GM12878 (cell line): ENCODE measurements around the gene KIF12. TPM values are rescaled to one million over a fixed set of nuclear protein-coding genes. Genes with fewer than 3 reads are reported as not detected.

Experiments
- ATAC-seq: fragments of 200-7000 bp; cut with Tn5 transposase; 3 replicates; pipeline ENCODE4 v1.9.1; 2020; ENCODE audit warnings: mild to moderate bottlenecking, moderate library complexity
- BruUV-seq: library from RNA; stranded (reverse); fragments of 400-500 nt; replicated peaks from 2 replicates; lab custom pipeline; 2021; lab: Mats Ljungman, UMichigan
- CTCF ChIA-PET: fragments of 300-600 bp; sonication (Branson Sonifier 250); formaldehyde crosslinking; extraction: SDS; loops from one replicate; lab custom pipeline; 2021; ENCODE audit warnings: inconsistent platforms; lab: Yijun Ruan, JAX
- POLR2A ChIA-PET: fragments of 350-600 bp; formaldehyde crosslinking; extraction: SDS; loops from one replicate; lab custom pipeline; 2021; ENCODE audit warnings: inconsistent platforms; lab: Charles Lee
- RAD21 ChIA-PET: fragments of 300-600 bp; sonication (Branson Sonifier 250); formaldehyde crosslinking; loops from one replicate; lab custom pipeline; 2023; ENCODE audit warnings: antibody characterized with exemption; ENCODE audit not compliant: unreplicated experiment; lab: Charles Lee
- SMC1A ChIA-PET: fragments of 300-600 bp; sonication (Branson Sonifier 250); formaldehyde crosslinking; loops from one replicate; lab custom pipeline; 2023; ENCODE audit not compliant: unreplicated experiment, uncharacterized antibody; lab: Charles Lee
- DNase-seq: peaks from one replicate; pipeline ENCODE4 v3.0.0-alpha.2; 2011; ENCODE audit warnings: low read depth, low spot score
- FAIRE-seq: peaks from 3 replicates; lab custom pipeline; 2011; peaks lifted over from hg19 to GRCh38; lab: Jason Lieb, UNC
- H2AFZ ChIP-seq: 2 replicates; pipeline ENCODE4 v1.6.0; 2011; ENCODE audit warnings: low read depth, low read length, control low read depth; ENCODE audit not compliant: control insufficient read depth
- H3K27ac ChIP-seq: 2 replicates; pipeline ENCODE4 v1.5.1; 2011; ENCODE audit warnings: control low read depth; ENCODE audit not compliant: control insufficient read depth, insufficient read depth
- H3K27me3 ChIP-seq, 2 experiments: replicated peaks in 1 of 2; 2 replicates each; pipeline versions ENCODE4 v1.6.0 to v1.6.1; 2011; ENCODE audit warnings: low read length in 1 of 2; ENCODE audit not compliant: control insufficient read depth in 2 of 2, insufficient read depth in 2 of 2
- H3K36me3 ChIP-seq, 2 experiments: 2 replicates each; pipeline ENCODE4 v1.5.1; 2011; ENCODE audit warnings: low read length in 1 of 2; ENCODE audit not compliant: control insufficient read depth in 2 of 2, insufficient read depth in 2 of 2
- H3K4me1 ChIP-seq: 2 replicates; pipeline ENCODE4 v1.6.1; 2011; ENCODE audit warnings: mild to moderate bottlenecking, low read length, moderate library complexity, mixed read lengths; ENCODE audit not compliant: control insufficient read depth, insufficient read depth
- H3K4me2 ChIP-seq: 2 replicates; pipeline ENCODE4 v1.6.0; 2011; ENCODE audit warnings: control low read depth; ENCODE audit not compliant: control insufficient read depth, insufficient read depth
- H3K4me3 ChIP-seq: fragments of 200-600 bp; sonication (generic); 2 replicates; pipeline ENCODE4 v1.5.1; 2016
- H3K79me2 ChIP-seq: 2 replicates; pipeline ENCODE4 v1.6.0; 2011; ENCODE audit warnings: low read length; ENCODE audit not compliant: control insufficient read depth, insufficient read depth
- H3K9ac ChIP-seq: 2 replicates; pipeline ENCODE4 v1.8.0; 2011; ENCODE audit warnings: low read length, control low read depth, mixed read lengths; ENCODE audit not compliant: control insufficient read depth, insufficient read depth
- H3K9me3 ChIP-seq: replicated peaks from 3 replicates; pipeline ENCODE4 v1.5.1; 2011; ENCODE audit warnings: mild to moderate bottlenecking, low read length; ENCODE audit not compliant: control insufficient read depth, insufficient read depth
- H4K20me1 ChIP-seq: 2 replicates; pipeline ENCODE4 v1.6.0; 2011; ENCODE audit not compliant: control insufficient read depth, insufficient read depth
- ETV6 ChIP-seq, 2 experiments: fragments of 450-650 bp in 1 of 2; IDR thresholded peaks in 1 of 2; conservative IDR thresholded peaks in 1 of 2; 2 replicates each; pipeline ENCODE4 v1.6.1; 2014; ENCODE audit warnings: antibody characterized with exemption in 1 of 2, borderline replicate concordance in 1 of 2, low read depth in 1 of 2, mild to moderate bottlenecking in 1 of 2, moderate library complexity in 1 of 2
- IRF4 ChIP-seq: IDR thresholded peaks from 2 replicates; pipeline ENCODE4 v1.6.1; 2011; ENCODE audit warnings: low read depth, low read length
- MEF2B ChIP-seq: fragments of 450-650 bp; IDR thresholded peaks from 2 replicates; pipeline ENCODE4 v1.6.1; 2018; ENCODE audit warnings: mild to moderate bottlenecking, moderate library complexity; ENCODE audit not compliant: partially characterized antibody, poor library complexity, severe bottlenecking
- NFYA ChIP-seq: IDR thresholded peaks from 2 replicates; pipeline ENCODE4 v1.6.1; 2011; ENCODE audit warnings: low read depth, mild to moderate bottlenecking, low read length, improper control_type of control experiment, borderline replicate concordance
- RAD51 ChIP-seq: fragments of 450-650 bp; IDR thresholded peaks from 2 replicates; pipeline ENCODE4 v1.6.1; 2016; ENCODE audit warnings: moderate library complexity, mild to moderate bottlenecking, inconsistent platforms
- STAT1 ChIP-seq: fragments of 450-650 bp; conservative IDR thresholded peaks from 2 replicates; pipeline ENCODE4 v1.6.1; 2014; ENCODE audit warnings: antibody characterized with exemption, mild to moderate bottlenecking
- TARDBP ChIP-seq: IDR thresholded peaks from 2 replicates; pipeline ENCODE4 v1.6.1; 2016; ENCODE audit warnings: borderline replicate concordance
- ZBTB11 ChIP-seq: fragments of 450-650 bp; formaldehyde crosslinking; IDR thresholded peaks from 2 replicates; pipeline ENCODE4 v1.5.0; 2022; ENCODE audit warnings: mild to moderate bottlenecking, missing genetic modification characterization
- ZNF384 ChIP-seq: IDR thresholded peaks from 2 replicates; pipeline ENCODE4 v1.6.1; 2012; ENCODE audit warnings: low read depth, mild to moderate bottlenecking, low read length, improper control_type of control experiment, borderline replicate concordance
- ZNF622 ChIP-seq: fragments of 450-650 bp; IDR thresholded peaks from 2 replicates; pipeline ENCODE4 v1.6.1; 2017; ENCODE audit warnings: mild to moderate bottlenecking, inconsistent platforms
- ZZZ3 ChIP-seq: IDR thresholded peaks from 2 replicates; pipeline ENCODE4 v1.6.1; 2011; ENCODE audit warnings: low read depth; ENCODE audit not compliant: control insufficient read depth, insufficient read length
- WGBS: methylation state at CpG from one replicate; pipeline ENCODE4 v1.1.6; 2016; ENCODE audit warnings: low lambda C conversion rate; ENCODE audit not compliant: insufficient replicate concordance, insufficient coverage; ENCODE audit errors: missing lambda C conversion rate; 5-methylcytosine and 5-hydroxymethylcytosine counted together
- in situ Hi-C: fragments of 300-500 bp; cut with MboI; formaldehyde crosslinking; loops from 9 replicates; pipeline ENCODE4 v1.14.3; 2018; ENCODE audit warnings: mixed read lengths
- intact Hi-C: fragments of 100-400 bp; cut with micrococcal nuclease; formaldehyde crosslinking; loops from one replicate; pipeline ENCODE4 v1.14.2; 2022; ENCODE audit not compliant: unreplicated experiment
- polyA plus RNA-seq, 11 experiments: library from polyadenylated mRNA; depleted of rRNA in 4 of 11; unstranded in 6 of 11; stranded (reverse) in 5 of 11; fragments of >200 nt; fragmentation: Nextera tagmentation in 4 of 11; fragmentation: Illumina TruSeq in 1 of 11; extraction: Ambion mirVana in 4 of 11; extraction: Trizol in 1 of 11; gene quantifications; 1 replicate in 1 of 11; 2 replicates in 10 of 11; pipeline versions ENCODE4 v1.2.1 to v1.2.3, GENCODE V29; 2011 to 2016; ENCODE audit warnings: inconsistent platforms in 2 of 11, missing spikeins in 2 of 11, low read depth in 1 of 11
- total RNA-seq, 4 experiments: library from RNA; depleted of rRNA in 3 of 4; stranded (reverse); fragments of >200 nt in 3 of 4; fragmentation: Illumina TruSeq in 1 of 4; extraction: Trizol in 1 of 4; gene quantifications; 2 replicates each; pipeline versions ENCODE4 v1.2.1 to v1.2.3, GENCODE V29; 2013 to 2021
- TF ChIP-seq, protein P1 (sequence below): fragments of 150-350 bp; IDR thresholded peaks from 2 replicates; pipeline ENCODE4 v1.6.1; 2014; ENCODE audit warnings: mild to moderate bottlenecking, low read depth, low read length

The KIF12 gene
- total and polyA plus RNA-seq, 10 of the 15 experiments (the other 5 are each of a cell fraction or from before 2014, with no cell fraction given) = not detected

- Histone ChIP-seq H3K9me3 (no peaks in the 10 kb centered on the region), H3K79me2 (no peaks in the 10 kb centered on the region), H3K4me1 (no peaks in the 10 kb centered on the region), H3K4me2 (no peak overlapping the region), H3K27me3 (no peaks in the 10 kb centered on the region)
- no TSS peak for BruUV-seq
- RAD21 ChIA-PET = no interaction called here
- intact Hi-C loops = no loop called here
- no peak for TF ChIP-seq ETV6 (conservative IDR thresholded peaks at IDR 0.05 in 1 of 2, IDR thresholded peaks at IDR 0.05 in 1 of 2; ENCODE audit: borderline replicate concordance in 1 of 2, low read depth in 1 of 2)
- peak; percentile 14; the same call in 1 of the 2 replicates for TF ChIP-seq ZNF384
- peak; percentile 33 for TF ChIP-seq MEF2B
- TF ChIP-seq, all 136 proteins: peak for 2
- Histone ChIP-seq H3K9ac (no peak overlapping the region), H3K4me3 (no peak overlapping the region), H3K27ac (no peak overlapping the region), H2AFZ (no peak overlapping the region), H3K36me3 (no peaks in the 10 kb centered on the region), H4K20me1 (no peaks in the 10 kb centered on the region)
- DNase-seq (no peak), ATAC-seq (no peak), FAIRE-seq (no peak)
- SMC1A ChIA-PET = interaction anchor here (0.5 kb wide), 1 partner anchor 13 kb away, joined by 3 read pairs; no protein-coding TSS in a partner anchor
- POLR2A ChIA-PET = no interaction called here
- CTCF ChIA-PET = interaction anchor here (0.7 kb wide), 1 partner anchor 27 kb away, joined by 4 read pairs; no protein-coding TSS in a partner anchor
- 14% methylated on average over 7 of the region's 7 CpGs for WGBS
- in situ Hi-C loops = no loop called here
Observed at GRCh38 chr9:114055894-114056293, 43.2 kb downstream of the KIF12 start.

DNA sequence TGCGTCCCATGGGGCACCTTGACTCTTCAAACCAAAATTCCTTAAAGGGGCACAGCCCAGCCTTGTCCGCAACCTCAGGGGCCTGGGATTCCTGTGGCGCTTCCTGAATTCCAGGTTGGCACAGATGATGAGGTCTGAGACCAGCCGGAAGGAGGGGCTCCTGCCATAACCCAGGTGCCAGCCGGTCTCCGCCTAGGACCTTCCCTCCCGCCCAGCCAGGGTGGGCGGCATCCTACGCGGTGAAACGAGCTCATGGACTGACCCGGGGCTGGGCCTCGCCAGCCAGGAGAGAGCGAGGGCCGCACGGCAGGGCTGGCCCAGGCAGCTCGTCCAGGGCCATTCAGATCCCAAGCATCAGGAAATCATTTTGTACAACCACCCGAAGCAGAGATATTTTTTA, 44.0 kb downstream of the KIF12 start:
- in situ Hi-C loops (no loop called here), intact Hi-C loops (no loop called here)
- no peak for TF ChIP-seq NFYA
- TF ChIP-seq RAD51 = no peak
- no peak for TF ChIP-seq TARDBP
- TF ChIP-seq, protein P1, sequence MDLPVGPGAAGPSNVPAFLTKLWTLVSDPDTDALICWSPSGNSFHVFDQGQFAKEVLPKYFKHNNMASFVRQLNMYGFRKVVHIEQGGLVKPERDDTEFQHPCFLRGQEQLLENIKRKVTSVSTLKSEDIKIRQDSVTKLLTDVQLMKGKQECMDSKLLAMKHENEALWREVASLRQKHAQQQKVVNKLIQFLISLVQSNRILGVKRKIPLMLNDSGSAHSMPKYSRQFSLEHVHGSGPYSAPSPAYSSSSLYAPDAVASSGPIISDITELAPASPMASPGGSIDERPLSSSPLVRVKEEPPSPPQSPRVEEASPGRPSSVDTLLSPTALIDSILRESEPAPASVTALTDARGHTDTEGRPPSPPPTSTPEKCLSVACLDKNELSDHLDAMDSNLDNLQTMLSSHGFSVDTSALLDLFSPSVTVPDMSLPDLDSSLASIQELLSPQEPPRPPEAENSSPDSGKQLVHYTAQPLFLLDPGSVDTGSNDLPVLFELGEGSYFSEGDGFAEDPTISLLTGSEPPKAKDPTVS = no peak
- TF ChIP-seq IRF4 = no peak
- TF ChIP-seq STAT1 = no peak
- no peak for TF ChIP-seq ZBTB11
- no peak for TF ChIP-seq ZZZ3
- TF ChIP-seq ZNF622 = no peak

More for the DNA sequence above, 44.0 kb downstream of the KIF12 start:
- DNase-seq = no peak
- no peak overlapping the region for H3K4me3 ChIP-seq
- H3K4me1 ChIP-seq = no peaks in the 10 kb centered on the region
- H3K79me2 ChIP-seq = no peaks in the 10 kb centered on the region
- no peaks in the 10 kb centered on the region for H3K36me3 ChIP-seq
- BruUV-seq = no TSS peak
- ChIA-PET RAD21 (no interaction called here), SMC1A (no interaction called here), POLR2A (no interaction called here), CTCF (no interaction called here)
- no peaks in the 10 kb centered on the region for H3K9me3 ChIP-seq
- H3K4me2 ChIP-seq = no peak overlapping the region
- no peak overlapping the region for H3K9ac ChIP-seq
- no peak for FAIRE-seq
- no peak for ATAC-seq
- H3K27me3 ChIP-seq = no peaks in the 10 kb centered on the region
- H4K20me1 ChIP-seq = no peaks in the 10 kb centered on the region
- no peak overlapping the region for H3K27ac ChIP-seq
- H2AFZ ChIP-seq = no peak overlapping the region
- 73% methylated on average over 17 of the region's 18 CpGs for WGBS
